Fibroblast of skin of right biceps (primary cell): Measurements from ENCODE around the gene NPIPB2.

Source experiments
- DNase-seq: peaks from one replicate; pipeline ENCODE4 v3.0.0-alpha.2; 2013

NPIPB2 gene

GRCh38 chr16:11896486-11897176, 45.2 kb downstream of the NPIPB2 start:
- DNase-seq: peak; percentile 74

- no peak for DNase-seq
These were observed 48.3 kb downstream of the NPIPB2 start for GRCh38 chr16:11893571-11893970.

GRCh38 chr16:11892761-11893160, 49.1 kb downstream of the NPIPB2 start:
- no peak for DNase-seq

GRCh38 chr16:11890231-11890965, 51.4 kb downstream of the NPIPB2 start:
- no peak for DNase-seq

GRCh38 chr16:11886881-11887280, 55.0 kb downstream of the NPIPB2 start:
- no peak for DNase-seq

GRCh38 chr16:11884035-11884434, 57.8 kb downstream of the NPIPB2 start:
- no peak for DNase-seq

GRCh38 chr16:11880007-11880406, 61.8 kb downstream of the NPIPB2 start:
- no peak for DNase-seq

- peak; percentile 25 for DNase-seq
These were observed 64.5 kb downstream of the NPIPB2 start for GRCh38 chr16:11877374-11877773.
